GM23338 (cell line): ENCODE measurements around the gene MRC2. TPM values are rescaled to one million over a fixed set of nuclear protein-coding genes. Genes with fewer than 3 reads are reported as not detected.

Source experiments
- ATAC-seq: fragments of 200-7000 bp; cut with Tn5 transposase; 3 replicates; pipeline ENCODE4 v1.9.1; 2020
- DNase-seq: peaks from one replicate; pipeline ENCODE4 v3.0.0-alpha.2; 2015; ENCODE audit warnings: low spot score
- H2AFZ ChIP-seq: fragments of 200-600 bp; sonication (generic); 2 replicates; pipeline ENCODE4 v1.8.0; 2016; ENCODE audit warnings: antibody characterized with exemption, mild to moderate bottlenecking, moderate library complexity
- H3F3A ChIP-seq: fragments of 200-600 bp; sonication (generic); replicated peaks from 2 replicates; pipeline ENCODE4 v1.8.0; 2017; ENCODE audit warnings: antibody characterized with exemption, mixed run types, low read depth
- H3K27ac ChIP-seq: fragments of 200-600 bp; sonication (generic); 2 replicates; pipeline ENCODE4 v1.6.1; 2016; ENCODE audit warnings: low read depth
- H3K27me3 ChIP-seq: fragments of 200-600 bp; sonication (generic); 2 replicates; pipeline ENCODE4 v1.8.0; 2016; ENCODE audit warnings: mild to moderate bottlenecking, mixed run types, moderate library complexity; ENCODE audit not compliant: insufficient read depth
- H3K36me3 ChIP-seq: fragments of 200-600 bp; sonication (generic); 2 replicates; pipeline ENCODE4 v1.8.0; 2016; ENCODE audit warnings: mild to moderate bottlenecking; ENCODE audit not compliant: insufficient read depth
- H3K4me1 ChIP-seq: fragments of 200-600 bp; sonication (generic); 2 replicates; pipeline ENCODE4 v1.8.0; 2016; ENCODE audit warnings: mild to moderate bottlenecking, moderate library complexity; ENCODE audit not compliant: insufficient read depth
- H3K4me2 ChIP-seq: fragments of 200-600 bp; sonication (generic); 2 replicates; pipeline ENCODE4 v1.7.1; 2017; ENCODE audit warnings: mixed run types
- H3K4me3 ChIP-seq: fragments of 200-600 bp; sonication (generic); 2 replicates; pipeline ENCODE4 v1.6.1; 2016; ENCODE audit warnings: mixed run types
- H3K79me2 ChIP-seq: fragments of 200-600 bp; sonication (generic); replicated peaks from 2 replicates; pipeline ENCODE4 v1.8.0; 2017; ENCODE audit warnings: mild to moderate bottlenecking; ENCODE audit not compliant: insufficient read depth
- H3K9me2 ChIP-seq: fragments of 200-600 bp; sonication (generic); 2 replicates; pipeline ENCODE4 v1.8.0; 2017; ENCODE audit not compliant: insufficient read depth
- H4K20me1 ChIP-seq: fragments of 200-600 bp; sonication (generic); replicated peaks from 2 replicates; pipeline ENCODE4 v1.8.0; 2017; ENCODE audit warnings: mild to moderate bottlenecking; ENCODE audit not compliant: insufficient read depth
- H3K27ac Mint-ChIP-seq: 2 replicates; pipeline ENCODE4 v1.8.0; 2020; ENCODE audit warnings: inconsistent platforms, mild to moderate bottlenecking, moderate library complexity, mixed read lengths
- H3K27me3 Mint-ChIP-seq: 3 replicates; pipeline ENCODE4 v1.8.0; 2022; ENCODE audit warnings: low read depth, mild to moderate bottlenecking, moderate library complexity, mixed read lengths, inconsistent platforms; ENCODE audit not compliant: insufficient read depth, poor library complexity
- H3K36me3 Mint-ChIP-seq: 3 replicates; pipeline ENCODE4 v1.8.0; 2021; ENCODE audit warnings: low read depth, mild to moderate bottlenecking, inconsistent platforms, moderate library complexity, mixed read lengths
- H3K4me1 Mint-ChIP-seq: 3 replicates; pipeline ENCODE4 v1.8.0; 2020; ENCODE audit warnings: mild to moderate bottlenecking, inconsistent platforms, mixed read lengths
- H3K4me3 Mint-ChIP-seq: 3 replicates; pipeline ENCODE4 v1.8.0; 2021; ENCODE audit warnings: moderate library complexity, mild to moderate bottlenecking, inconsistent platforms, mixed read lengths
- H3K9me3 Mint-ChIP-seq: 3 replicates; pipeline ENCODE4 v1.8.0; 2020; ENCODE audit warnings: moderate library complexity, mild to moderate bottlenecking, inconsistent platforms, mixed read lengths
- CREB1 ChIP-seq: fragments of 250-450 bp; sonication (Bioruptor Pico); IDR thresholded peaks from 2 replicates; pipeline ENCODE4 v1.5.0; 2020; ENCODE audit warnings: low read depth, mild to moderate bottlenecking, moderate library complexity
- CTCF ChIP-seq, 2 experiments: fragments of 200-600 bp in 1 of 2; sonication (generic) in 1 of 2; conservative IDR thresholded peaks; 2 replicates each; pipeline versions ENCODE4 v1.5.1 to v1.6.1; 2016 to 2017; ENCODE audit warnings: antibody characterized with exemption in 2 of 2, low read depth in 2 of 2, mild to moderate bottlenecking in 2 of 2, moderate library complexity in 1 of 2
- ETS1 ChIP-seq: IDR thresholded peaks from 2 replicates; pipeline ENCODE4 v1.6.1; 2016; ENCODE audit warnings: antibody characterized with exemption
- EZH2 ChIP-seq: fragments of 200-600 bp; sonication (generic); IDR thresholded peaks from one replicate; pipeline ENCODE4 v1.8.0; 2017; ENCODE audit warnings: antibody characterized with exemption, mild to moderate bottlenecking, low read depth; ENCODE audit not compliant: unreplicated experiment
- EZH2phosphoT487 ChIP-seq: fragments of 200-600 bp; sonication (generic); IDR thresholded peaks from one replicate; pipeline ENCODE4 v1.8.1; 2018; ENCODE audit warnings: antibody characterized with exemption; ENCODE audit not compliant: unreplicated experiment
- JUNB ChIP-seq: IDR thresholded peaks from one replicate; pipeline ENCODE4 v1.6.1; 2016; ENCODE audit warnings: antibody characterized with exemption; ENCODE audit not compliant: unreplicated experiment
- NANOG ChIP-seq: IDR thresholded peaks from 2 replicates; pipeline ENCODE4 v1.6.1; 2016; ENCODE audit warnings: antibody characterized with exemption, borderline replicate concordance
- POLR2AphosphoS5 ChIP-seq: IDR thresholded peaks from 2 replicates; pipeline ENCODE4 v1.6.1; 2016; ENCODE audit warnings: antibody characterized with exemption, low read depth
- REST ChIP-seq: IDR thresholded peaks from one replicate; pipeline ENCODE4 v1.6.1; 2018; ENCODE audit warnings: antibody characterized with exemption; ENCODE audit not compliant: unreplicated experiment
- STAT1 ChIP-seq: IDR thresholded peaks from one replicate; pipeline ENCODE4 v1.6.1; 2016; ENCODE audit warnings: antibody characterized with exemption; ENCODE audit not compliant: unreplicated experiment
- ZNF114 ChIP-seq: fragments of 250-450 bp; sonication (Bioruptor Pico); IDR thresholded peaks from 2 replicates; pipeline ENCODE4 v1.5.0; 2020; ENCODE audit warnings: mild to moderate bottlenecking, moderate library complexity
- ZNF331 ChIP-seq: fragments of 250-450 bp; sonication (Bioruptor Pico); IDR thresholded peaks from 2 replicates; pipeline ENCODE4 v1.5.0; 2020; ENCODE audit warnings: low read depth, mild to moderate bottlenecking, moderate library complexity
- ZNF462 ChIP-seq: fragments of 250-450 bp; sonication (Bioruptor Pico); IDR thresholded peaks from 2 replicates; pipeline ENCODE4 v1.5.0; 2020; ENCODE audit warnings: mild to moderate bottlenecking, moderate library complexity
- polyA plus RNA-seq: library from polyadenylated mRNA; unstranded; fragments of >200 nt; fragmentation: Nextera tagmentation; extraction: Ambion mirVana; gene quantifications from 2 replicates; pipeline ENCODE4 v1.2.1, GENCODE V29; 2016
- total RNA-seq: library from RNA; depleted of rRNA; stranded (reverse); fragments of >200 nt; shearing (Covaris generic); gene quantifications from 2 replicates; pipeline ENCODE4 v1.2.3, GENCODE V29; 2014

MRC2 gene
- total and polyA plus RNA-seq, 2 experiments from 2014 or later = 8.0 to 38.6 TPM

GRCh38 chr17:62666061-62666800 lies 38.8 kb downstream of the MRC2 start:
- DNase-seq (peak; percentile 40), ATAC-seq (peak; percentile 21)
- no peaks in the 10 kb centered on the region for H3K9me2 ChIP-seq
- H3K27ac Mint-ChIP-seq = no peak overlapping the region
- no peak overlapping the region for H3K4me3 ChIP-seq
- peaks cover 2% of the 10 kb centered on the region; the same call in 2 of the 3 replicates for H3K4me1 Mint-ChIP-seq
- no peaks in the 10 kb centered on the region for H3K4me1 ChIP-seq
- H3K36me3 Mint-ChIP-seq = peaks cover 2% of the 10 kb centered on the region; the same call in 1 of the 3 replicates
- H3K4me3 Mint-ChIP-seq = no peak overlapping the region
- no peaks in the 10 kb centered on the region for H3K27me3 ChIP-seq
- H3K79me2 ChIP-seq = no peaks in the 10 kb centered on the region
- H4K20me1 ChIP-seq = no peaks in the 10 kb centered on the region
- no peaks in the 10 kb centered on the region for H3K36me3 ChIP-seq
- no peak overlapping the region for H3K4me2 ChIP-seq
- TF ChIP-seq CREB1 (CRISPR knock-in tag) = no peak
- no peak; a peak in 1 of 4 replicates for TF ChIP-seq CTCF (conservative IDR thresholded peaks at IDR 0.05; ENCODE audit: low read depth in 2 of 2)
- no peak for TF ChIP-seq ZNF462 (CRISPR knock-in tag)
- TF ChIP-seq ETS1 = no peak
- no peak for TF ChIP-seq JUNB
- no peak for TF ChIP-seq ZNF331
- TF ChIP-seq REST = no peak
- TF ChIP-seq EZH2 = no peak
- TF ChIP-seq NANOG = no peak
- TF ChIP-seq POLR2AphosphoS5 = no peak
- no peak for TF ChIP-seq ZNF114 (CRISPR knock-in tag)
- no peak for TF ChIP-seq STAT1
- TF ChIP-seq EZH2phosphoT487 = no peak
- H2AFZ ChIP-seq = no peak overlapping the region
- H3K9me3 Mint-ChIP-seq = no peaks in the 10 kb centered on the region
- H3K27me3 Mint-ChIP-seq = peaks cover 11% of the 10 kb centered on the region
- H3K27ac ChIP-seq = no peak overlapping the region
- no peaks in the 10 kb centered on the region for H3F3A ChIP-seq
